Testis (tissue), 2 donors: ENCODE data around the gene AMN.

Experiments used
- CTCF ChIP-seq, 3 experiments: fragments of 450-650 bp in 2 of 3; fragments of 200-600 bp in 1 of 3; sonication (generic) in 1 of 3; IDR thresholded peaks; one replicate each; pipeline ENCODE4 v1.5.1; 2016 to 2019; ENCODE audit warnings: antibody characterized with exemption in 3 of 3, mild to moderate bottlenecking in 2 of 3, moderate library complexity in 1 of 3
- POLR2A ChIP-seq: fragments of 450-650 bp; IDR thresholded peaks from one replicate; pipeline ENCODE4 v1.6.1; 2017; ENCODE audit warnings: antibody characterized with exemption, mild to moderate bottlenecking, moderate library complexity

- TF ChIP-seq POLR2A, result no peak
- TF ChIP-seq CTCF (IDR thresholded peaks at IDR 0.05), result no peak
Measured at GRCh38 chr14:102957222-102957621, 34.8 kb downstream of the AMN start.
